ENCODE data around the gene WNT5B. TPM values are rescaled to one million over a fixed set of nuclear protein-coding genes. Genes with fewer than 3 reads are reported as not detected.

WNT5B gene
- total and polyA plus RNA-seq, 2 of the 8 experiments (the other 6 are each of a cell fraction or from before 2014, with no cell fraction given): 0.91 to 1.2 TPM

GRCh38 chr12:1616233-1617066 is 12.6 kb upstream of the WNT5B start (continued):
- TF ChIP-seq CHD7 (IDR thresholded peaks at IDR 0.05; ENCODE audit: insufficient replicate concordance, low read length): no peak
- no peak for TF ChIP-seq NANOG (IDR thresholded peaks at IDR 0.05; ENCODE audit: insufficient read depth, low read depth, low read length, poor library complexity, severe bottlenecking)
- no peak for TF ChIP-seq ATF2 (IDR thresholded peaks at IDR 0.05; ENCODE audit: low read length)
- TF ChIP-seq USF2 (IDR thresholded peaks at IDR 0.05; ENCODE audit: low read length): no peak

All from H1 (cell line).